Measurements from ENCODE around the gene PHACTR4. TPM values are rescaled to one million over a fixed set of nuclear protein-coding genes. Genes with fewer than 3 reads are reported as not detected.
A peak's percentile ranks its signal among the peaks of the same experiment; 100 is the strongest.

The PHACTR4 gene
- total and polyA plus RNA-seq, 2 of the 8 experiments (the other 6 are each of a cell fraction or from before 2014, with no cell fraction given): 23.7 to 57.8 TPM

GRCh38 chr1:28506907-28507246, 137.3 kb downstream of the PHACTR4 start (continued):
- TF ChIP-seq HDAC2 (IDR thresholded peaks at IDR 0.05; ENCODE audit: borderline replicate concordance in 1 of 2, low read depth in 2 of 2, low read length in 2 of 2) (no peak), CEBPB (IDR thresholded peaks at IDR 0.05; ENCODE audit: low read depth, low read length) (no peak), JUND (IDR thresholded peaks at IDR 0.05; ENCODE audit: low read length) (no peak), BCL11A (IDR thresholded peaks at IDR 0.05; ENCODE audit: low read depth in 2 of 2, low read length in 2 of 2) (no peak), GABPA (IDR thresholded peaks at IDR 0.05; ENCODE audit: borderline replicate concordance, insufficient read depth, low read length) (no peak), ATF2 (IDR thresholded peaks at IDR 0.05; ENCODE audit: low read length) (peak; percentile 22; the same call in 1 of the 2 replicates), POLR2AphosphoS5 (IDR thresholded peaks at IDR 0.05; ENCODE audit: low read depth, low read length) (peak; percentile 4)

All from H1 (cell line).